Hematopoietic multipotent progenitor cell treated with erythropoietin and hydrocortisone succinate and interleukin-3 and kit ligand, for 15 days (in vitro differentiated cells): ENCODE measurements around the gene DSCAM.

ENCODE experiments used
- DNase-seq: peaks from one replicate; pipeline ENCODE4 v3.0.0-alpha.2; 2015; ENCODE audit warnings: low spot score

Gene DSCAM

GRCh38 chr21:40770435-40771055 lies 76.4 kb downstream of the DSCAM start:
- no peak for DNase-seq

- DNase-seq, result no peak
These were observed 77.7 kb downstream of the DSCAM start for GRCh38 chr21:40769231-40769630.

GRCh38 chr21:40768056-40768455 lies 78.9 kb downstream of the DSCAM start:
- no peak for DNase-seq

- DNase-seq, result no peak
These were observed 80.6 kb downstream of the DSCAM start for GRCh38 chr21:40766381-40766780.

- no peak for DNase-seq
These were observed 81.1 kb downstream of the DSCAM start for GRCh38 chr21:40765811-40766210.

GRCh38 chr21:40760821-40761220 lies 86.1 kb downstream of the DSCAM start:
- no peak for DNase-seq

GRCh38 chr21:40759061-40759460 lies 87.9 kb downstream of the DSCAM start:
- DNase-seq, result no peak

- DNase-seq, result no peak
These were observed 89.6 kb downstream of the DSCAM start for GRCh38 chr21:40757366-40757765.

GRCh38 chr21:40754466-40754865 lies 92.5 kb downstream of the DSCAM start:
- DNase-seq, result no peak

- DNase-seq, result no peak
These were observed 93.2 kb downstream of the DSCAM start for GRCh38 chr21:40753756-40754155.

- no peak for DNase-seq
These were observed 94.8 kb downstream of the DSCAM start for GRCh38 chr21:40752125-40752524.

- no peak for DNase-seq
These were observed 95.7 kb downstream of the DSCAM start for GRCh38 chr21:40751221-40751620.

GRCh38 chr21:40736145-40736544 lies 110.8 kb downstream of the DSCAM start:
- no peak for DNase-seq

- no peak for DNase-seq
These were observed 113.9 kb downstream of the DSCAM start for GRCh38 chr21:40733024-40733397.

GRCh38 chr21:40732253-40733023 lies 114.5 kb downstream of the DSCAM start:
- no peak for DNase-seq

- DNase-seq, result no peak
These were observed 115.8 kb downstream of the DSCAM start for GRCh38 chr21:40731206-40731605.

- no peak for DNase-seq
These were observed 116.5 kb downstream of the DSCAM start for GRCh38 chr21:40730426-40730800.

GRCh38 chr21:40729761-40730425 lies 117.1 kb downstream of the DSCAM start:
- no peak for DNase-seq

- DNase-seq, result no peak
These were observed 123.0 kb downstream of the DSCAM start for GRCh38 chr21:40723966-40724365.

- no peak for DNase-seq
These were observed 123.6 kb downstream of the DSCAM start for GRCh38 chr21:40723317-40723716.

- no peak for DNase-seq
These were observed 127.3 kb downstream of the DSCAM start for GRCh38 chr21:40719615-40720014.

GRCh38 chr21:40717028-40717427 lies 129.9 kb downstream of the DSCAM start:
- peak; percentile 4 for DNase-seq

- DNase-seq, result no peak
These were observed 132.4 kb downstream of the DSCAM start for GRCh38 chr21:40714536-40714935.
